Left ventricle myocardium inferior (tissue), 1 donor: ENCODE measurements around the gene HS6ST3. TPM values are rescaled to one million over a fixed set of nuclear protein-coding genes. Genes with fewer than 3 reads are reported as not detected.
"Not testable (repeated sequence)": the region's sequence is repeated elsewhere in the genome, so short reads cannot be mapped to it uniquely, and the experiment has no call there.

Source experiments
- DNase-seq: peaks from one replicate; pipeline ENCODE4 v3.0.0-alpha.2; 2020
- H3K27ac ChIP-seq: fragments of 200-600 bp; replicated peaks from 2 replicates; pipeline ENCODE4 v1.8.0; 2021
- H3K27me3 ChIP-seq: fragments of 200-600 bp; 2 replicates; pipeline ENCODE4 v1.8.0; 2021; ENCODE audit warnings: low read depth
- H3K36me3 ChIP-seq: fragments of 200-600 bp; 2 replicates; pipeline ENCODE4 v1.8.0; 2021
- H3K4me1 ChIP-seq: fragments of 200-600 bp; 2 replicates; pipeline ENCODE4 v1.8.0; 2021
- H3K4me3 ChIP-seq: fragments of 200-600 bp; 2 replicates; pipeline ENCODE4 v1.8.0; 2021; ENCODE audit warnings: mild to moderate bottlenecking, moderate library complexity
- H3K9me3 ChIP-seq: fragments of 200-600 bp; replicated peaks from 2 replicates; pipeline ENCODE4 v1.8.0; 2021
- CTCF ChIP-seq: fragments of 200-600 bp; IDR thresholded peaks from 2 replicates; pipeline ENCODE4 v1.8.0; 2021; ENCODE audit warnings: antibody characterized with exemption, mild to moderate bottlenecking, borderline replicate concordance
- intact Hi-C: fragments of 100-400 bp; cut with micrococcal nuclease; formaldehyde crosslinking; loops from one replicate; pipeline ENCODE4 v1.11.0; 2022
- total RNA-seq: library from RNA; stranded (reverse); fragmentation: NEBNext Ultra II Directional; extraction: Animal tissue kit (Norgen Biotek cat#: 25700); gene quantifications from one replicate; pipeline ENCODE4 v1.2.1, GENCODE V29; 2021
- donor health status: DM: no; HTN: yes; CAD: no; lungs with severe emphysema.

Gene HS6ST3
- total RNA-seq, 1 donor from 2014 or later: 2.0 TPM

DNA sequence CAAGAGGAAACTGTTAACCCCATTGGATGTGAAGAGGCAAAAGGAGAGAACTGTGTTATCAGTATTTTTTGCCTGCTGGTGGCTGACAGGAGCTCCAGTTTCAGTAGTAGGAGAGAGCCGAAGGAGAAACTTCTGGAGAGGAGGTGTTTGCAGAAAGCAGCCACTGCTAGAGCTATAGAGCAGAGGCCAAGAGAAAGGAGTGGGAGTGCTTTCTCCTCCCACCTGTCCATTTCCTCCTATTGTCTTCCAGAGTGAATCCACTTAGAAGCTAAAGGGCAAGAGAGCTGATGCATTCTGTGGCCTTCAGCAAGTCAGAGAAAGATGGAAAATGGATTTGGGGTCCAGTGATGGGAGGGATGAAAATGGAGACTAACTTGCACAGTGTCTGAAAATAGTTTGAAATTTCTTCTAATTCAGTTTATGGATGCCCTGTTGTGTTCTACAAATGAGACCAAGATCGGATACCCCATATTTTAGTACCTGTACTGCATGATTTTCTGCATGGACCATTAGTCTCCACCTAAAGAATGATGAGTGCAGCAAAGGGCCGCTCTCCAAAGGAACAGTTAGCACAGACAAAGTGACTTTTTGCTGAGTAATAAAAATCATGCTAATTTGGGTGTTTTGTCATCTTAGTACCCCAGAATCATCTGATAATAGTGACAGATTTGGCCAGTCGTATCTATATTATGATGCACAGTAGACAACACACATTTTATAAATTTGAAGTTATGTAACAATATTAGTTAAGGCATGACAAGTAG, 10.7 kb downstream of the HS6ST3 start:
- intact Hi-C loops: no loop called here
- Histone ChIP-seq H3K4me3 (no peak overlapping the region), H3K4me1 (no peaks in the 10 kb centered on the region), H3K27ac (no peak overlapping the region), H3K9me3 (no peaks in the 10 kb centered on the region), H3K36me3 (no peaks in the 10 kb centered on the region), H3K27me3 (peaks cover 20% of the 10 kb centered on the region)
- TF ChIP-seq CTCF: no peak
- no peak for DNase-seq

DNA sequence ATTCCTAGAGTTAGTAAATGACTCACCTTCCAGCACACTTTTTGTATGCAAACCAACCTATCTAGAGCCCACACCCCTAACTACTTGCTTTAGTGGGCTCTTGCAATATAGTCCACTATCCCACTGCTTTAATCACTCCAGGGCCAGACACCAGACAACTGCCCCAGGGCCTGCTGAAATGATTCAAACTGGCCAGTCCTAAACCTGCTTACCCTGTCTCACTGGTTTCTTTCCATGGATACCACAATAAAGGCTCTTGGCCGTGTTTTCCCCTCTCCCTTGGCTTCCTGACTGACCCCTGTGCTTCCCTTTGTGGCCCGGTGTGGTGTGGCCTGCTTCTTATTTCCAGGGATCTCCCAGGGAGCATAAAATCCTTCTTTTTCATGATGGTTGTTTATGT, 14.6 kb downstream of the HS6ST3 start:
- DNase-seq: no peak
- H3K27ac ChIP-seq: no peak overlapping the region
- intact Hi-C loops: no loop called here
- peaks cover under 1% of the 10 kb centered on the region for H3K27me3 ChIP-seq
- no peaks in the 10 kb centered on the region for H3K36me3 ChIP-seq
- H3K9me3 ChIP-seq: peaks cover 38% of the 10 kb centered on the region
- TF ChIP-seq CTCF: no peak
- no peaks in the 10 kb centered on the region for H3K4me1 ChIP-seq
- H3K4me3 ChIP-seq: no peak overlapping the region

- intact Hi-C loops, H3K36me3 ChIP-seq, H3K27me3 ChIP-seq, DNase-seq, H3K27ac ChIP-seq, H3K4me3 ChIP-seq, H3K4me1 ChIP-seq: not testable (repeated sequence)
- H3K9me3 ChIP-seq: peaks cover 39% of the 10 kb centered on the region
Observed at GRCh38 chr13:96108072-96108471, 18.2 kb downstream of the HS6ST3 start.

- no peak for DNase-seq
- peaks cover 39% of the 10 kb centered on the region for H3K9me3 ChIP-seq
- no peaks in the 10 kb centered on the region for H3K27me3 ChIP-seq
- no peak overlapping the region for H3K27ac ChIP-seq
- intact Hi-C loops: no loop called here
- H3K36me3 ChIP-seq: no peaks in the 10 kb centered on the region
- no peak for TF ChIP-seq CTCF
- H3K4me3 ChIP-seq: no peak overlapping the region
- no peaks in the 10 kb centered on the region for H3K4me1 ChIP-seq
Observed at GRCh38 chr13:96109125-96109524, 19.2 kb downstream of the HS6ST3 start.

GRCh38 chr13:96112936-96113335, 23.0 kb downstream of the HS6ST3 start:
- H3K4me1 ChIP-seq: no peaks in the 10 kb centered on the region
- peaks cover 17% of the 10 kb centered on the region for H3K9me3 ChIP-seq
- intact Hi-C loops: no loop called here
- no peak for DNase-seq
- H3K27ac ChIP-seq: no peak overlapping the region
- TF ChIP-seq CTCF: no peak
- no peaks in the 10 kb centered on the region for H3K36me3 ChIP-seq
- H3K27me3 ChIP-seq: no peaks in the 10 kb centered on the region
- H3K4me3 ChIP-seq: no peak overlapping the region

DNA sequence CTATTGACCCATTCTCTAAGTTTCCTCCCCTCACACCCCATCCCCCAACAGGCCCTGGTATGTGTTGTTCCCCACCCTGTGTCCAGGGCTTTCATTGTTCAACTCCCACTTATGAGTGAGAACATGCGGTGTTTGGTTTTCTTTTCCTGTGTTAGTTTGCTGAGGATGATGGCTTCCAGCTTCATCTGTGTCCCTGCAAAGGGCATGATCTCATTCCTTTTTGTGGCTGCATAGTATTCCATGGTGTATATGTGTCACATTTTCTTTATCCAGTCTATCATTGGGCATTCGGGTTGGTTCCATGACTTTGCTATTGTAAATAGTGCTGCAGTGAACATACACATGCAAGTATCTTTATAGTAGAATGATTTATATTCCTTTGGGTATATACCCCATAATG, 25.5 kb downstream of the HS6ST3 start:
- H3K27me3 ChIP-seq, intact Hi-C loops, H3K36me3 ChIP-seq, H3K4me3 ChIP-seq, H3K9me3 ChIP-seq, DNase-seq, H3K4me1 ChIP-seq, H3K27ac ChIP-seq: not testable (repeated sequence)
